Measurements from ENCODE around the gene LY6G5C.

Gene LY6G5C

GRCh38 chr6:31727034-31727716, 46.3 kb upstream of the LY6G5C start:
- DNase-seq (ENCODE audit: low read depth) = no peak

GRCh38 chr6:31725502-31726350, 44.9 kb upstream of the LY6G5C start:
- no peak overlapping the region for H3K4me3 ChIP-seq (ENCODE audit: low read depth, low read length)
- TF ChIP-seq, protein P1, sequence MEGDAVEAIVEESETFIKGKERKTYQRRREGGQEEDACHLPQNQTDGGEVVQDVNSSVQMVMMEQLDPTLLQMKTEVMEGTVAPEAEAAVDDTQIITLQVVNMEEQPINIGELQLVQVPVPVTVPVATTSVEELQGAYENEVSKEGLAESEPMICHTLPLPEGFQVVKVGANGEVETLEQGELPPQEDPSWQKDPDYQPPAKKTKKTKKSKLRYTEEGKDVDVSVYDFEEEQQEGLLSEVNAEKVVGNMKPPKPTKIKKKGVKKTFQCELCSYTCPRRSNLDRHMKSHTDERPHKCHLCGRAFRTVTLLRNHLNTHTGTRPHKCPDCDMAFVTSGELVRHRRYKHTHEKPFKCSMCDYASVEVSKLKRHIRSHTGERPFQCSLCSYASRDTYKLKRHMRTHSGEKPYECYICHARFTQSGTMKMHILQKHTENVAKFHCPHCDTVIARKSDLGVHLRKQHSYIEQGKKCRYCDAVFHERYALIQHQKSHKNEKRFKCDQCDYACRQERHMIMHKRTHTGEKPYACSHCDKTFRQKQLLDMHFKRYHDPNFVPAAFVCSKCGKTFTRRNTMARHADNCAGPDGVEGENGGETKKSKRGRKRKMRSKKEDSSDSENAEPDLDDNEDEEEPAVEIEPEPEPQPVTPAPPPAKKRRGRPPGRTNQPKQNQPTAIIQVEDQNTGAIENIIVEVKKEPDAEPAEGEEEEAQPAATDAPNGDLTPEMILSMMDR (IDR thresholded peaks at IDR 0.05; ENCODE audit: low read depth, low read length, missing control alignments) = no peak
- no peak for DNase-seq (ENCODE audit: low read depth)

More at GRCh38 chr6:31727034-31727716, 46.3 kb upstream of the LY6G5C start:
- H3K4me3 ChIP-seq (ENCODE audit: low read depth, low read length) = no peak overlapping the region
- TF ChIP-seq, protein P1 (IDR thresholded peaks at IDR 0.05; ENCODE audit: low read depth, low read length, missing control alignments) = no peak

GRCh38 chr6:31723980-31724691, 43.3 kb upstream of the LY6G5C start:
- no peak overlapping the region for H3K4me3 ChIP-seq (ENCODE audit: low read depth, low read length)
- TF ChIP-seq, protein P1 (IDR thresholded peaks at IDR 0.05; ENCODE audit: low read depth, low read length, missing control alignments) = no peak
- no peak for DNase-seq (ENCODE audit: low read depth)

DNA sequence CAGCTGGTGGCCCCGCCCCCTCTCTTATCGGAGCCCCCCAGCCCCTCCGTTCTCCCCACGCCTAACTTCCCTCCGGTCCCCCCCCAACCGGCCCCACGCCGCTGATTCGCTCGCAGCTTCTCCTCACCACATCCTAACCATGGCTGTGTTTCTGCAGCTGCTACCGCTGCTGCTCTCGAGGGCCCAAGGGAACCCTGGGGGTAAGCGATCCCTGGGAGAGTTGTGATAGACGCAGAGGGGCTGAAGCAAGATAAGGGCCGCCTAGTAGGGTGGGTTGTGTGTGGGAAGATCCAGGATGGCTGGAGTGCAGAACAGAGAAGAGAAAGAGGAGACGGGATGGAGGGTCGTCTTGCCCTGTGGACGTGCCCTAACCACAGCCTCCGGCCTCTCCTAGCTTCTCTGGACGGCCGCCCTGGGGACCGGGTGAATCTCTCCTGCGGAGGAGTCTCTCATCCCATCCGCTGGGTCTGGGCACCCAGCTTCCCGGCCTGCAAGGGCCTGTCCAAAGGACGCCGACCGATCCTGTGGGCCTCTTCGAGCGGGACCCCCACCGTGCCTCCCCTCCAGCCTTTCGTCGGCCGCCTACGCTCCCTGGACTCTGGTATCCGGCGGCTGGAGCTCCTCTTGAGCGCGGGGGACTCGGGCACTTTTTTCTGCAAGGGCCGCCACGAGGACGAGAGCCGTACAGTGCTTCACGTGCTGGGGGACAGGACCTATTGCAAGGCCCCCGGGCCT, 42.5 kb upstream of the LY6G5C start, which contains the start of gene MPIG6B:
TSS of gene MPIG6B (plus strand) at position 129 of the 735 bp plus-strand sequence. CDS start at position 140, 11 bp downstream.
- DNase-seq (ENCODE audit: low read depth) = no peak
- no peak within 1 kb of the TSS for H3K4me3 ChIP-seq (ENCODE audit: low read depth, low read length)
- TF ChIP-seq, protein P1 (IDR thresholded peaks at IDR 0.05; ENCODE audit: low read depth, low read length, missing control alignments) = no peak

DNA sequence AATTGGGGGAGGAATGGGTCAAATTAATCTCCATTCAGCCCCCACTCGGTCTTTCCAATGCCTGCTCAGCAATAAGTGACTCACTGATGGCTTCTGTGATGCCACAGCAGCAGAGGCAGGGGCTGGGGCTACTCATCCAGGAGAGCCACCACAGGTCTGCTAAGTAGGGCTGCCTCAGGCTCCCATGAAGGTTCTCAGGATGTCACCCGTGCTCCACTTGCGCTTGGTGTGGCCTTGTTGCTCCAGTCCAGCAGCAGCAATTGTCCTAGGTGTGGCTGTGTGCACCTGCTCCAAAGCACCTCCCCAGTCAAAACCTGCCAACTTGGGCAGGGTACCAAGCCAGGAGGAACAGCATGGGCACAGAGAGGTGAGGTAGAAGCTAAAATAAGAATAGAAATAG, 41.3 kb upstream of the LY6G5C start:
- TF ChIP-seq, protein P1 (IDR thresholded peaks at IDR 0.05; ENCODE audit: low read depth, low read length, missing control alignments) = no peak
- DNase-seq (ENCODE audit: low read depth) = no peak
- no peak overlapping the region for H3K4me3 ChIP-seq (ENCODE audit: low read depth, low read length)

GRCh38 chr6:31721351-31722020, 40.6 kb upstream of the LY6G5C start, which contains the start of gene LY6G6C:
TSS of gene LY6G6C (minus strand) at chr6:31721746. CDS start at chr6:31721679, 67 bp downstream.
- no peak for DNase-seq (ENCODE audit: low read depth)
- TF ChIP-seq, protein P1 (IDR thresholded peaks at IDR 0.05; ENCODE audit: low read depth, low read length, missing control alignments) = no peak
- H3K4me3 ChIP-seq (ENCODE audit: low read depth, low read length) = no peak within 1 kb of the TSS
